CD4-positive, alpha-beta T cell treated with Interleukin-15 for 4 hours (primary cell): ENCODE measurements around the gene C17orf50.
A peak's percentile ranks its signal among the peaks of the same experiment; 100 is the strongest.

Source experiments
- DNase-seq: peaks from one replicate; pipeline ENCODE4 v3.0.0-alpha.2; 2020; ENCODE audit warnings: low spot score

The C17orf50 gene

DNA sequence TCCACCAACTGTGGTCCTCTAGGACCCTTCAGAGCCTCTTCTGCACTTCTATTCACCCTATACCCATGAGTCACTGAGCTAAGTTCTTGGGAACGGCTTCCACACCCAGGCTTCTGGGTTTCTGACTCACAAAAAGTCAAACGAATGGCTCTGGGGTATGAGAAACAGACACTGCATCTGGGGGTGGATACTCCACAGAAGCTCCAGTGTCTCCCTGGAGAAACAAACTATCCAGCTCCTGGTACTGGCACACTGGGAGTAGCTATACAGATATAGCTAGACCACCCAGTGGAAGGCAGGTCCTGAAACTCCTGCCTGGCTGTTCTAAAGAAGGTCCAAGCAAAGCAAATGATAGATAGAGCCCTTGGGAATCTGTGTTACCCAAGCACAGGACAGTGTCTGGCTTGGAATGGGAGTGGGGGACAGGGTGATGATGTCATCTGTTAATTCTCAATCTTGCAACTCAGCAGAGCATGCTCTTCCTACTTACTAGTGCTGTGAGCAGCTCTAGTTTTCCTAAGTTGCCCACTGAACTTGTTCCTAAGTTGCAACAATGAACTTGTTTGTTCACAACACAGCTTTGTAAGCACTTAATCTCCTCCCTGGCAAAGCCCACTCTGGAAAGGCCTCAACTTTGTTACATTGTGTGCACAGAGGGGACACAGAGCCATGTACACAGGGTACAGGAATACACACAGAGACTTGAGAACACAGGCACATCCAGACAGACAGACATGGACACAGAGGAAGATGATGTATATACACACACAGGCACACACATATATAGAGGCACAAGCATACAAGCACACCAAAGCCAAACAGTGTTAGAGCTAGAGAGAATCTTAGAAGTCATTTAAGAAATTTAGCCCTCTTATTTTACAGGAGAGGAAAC is 28.0 kb downstream of the C17orf50 start:
- DNase-seq: no peak

DNA sequence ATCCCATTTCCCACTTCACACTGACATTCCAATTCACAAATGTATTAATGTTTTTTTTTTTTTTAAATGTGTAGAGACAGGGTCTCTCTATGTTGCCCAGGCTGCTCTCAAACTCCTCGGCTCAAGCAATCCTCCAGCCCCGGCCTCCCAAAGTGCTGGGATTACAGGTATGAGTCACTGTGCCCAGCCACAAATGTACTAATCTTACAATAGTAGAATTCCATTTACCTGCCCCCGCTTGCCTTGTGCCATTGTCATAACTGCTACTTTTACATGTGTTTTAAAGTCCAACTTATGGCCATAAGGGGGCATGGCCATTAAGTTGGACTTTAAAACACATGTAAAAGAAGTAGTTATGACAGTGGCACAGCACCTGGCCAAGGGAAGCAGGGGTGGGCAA is 30.2 kb downstream of the C17orf50 start:
- DNase-seq: no peak

DNA sequence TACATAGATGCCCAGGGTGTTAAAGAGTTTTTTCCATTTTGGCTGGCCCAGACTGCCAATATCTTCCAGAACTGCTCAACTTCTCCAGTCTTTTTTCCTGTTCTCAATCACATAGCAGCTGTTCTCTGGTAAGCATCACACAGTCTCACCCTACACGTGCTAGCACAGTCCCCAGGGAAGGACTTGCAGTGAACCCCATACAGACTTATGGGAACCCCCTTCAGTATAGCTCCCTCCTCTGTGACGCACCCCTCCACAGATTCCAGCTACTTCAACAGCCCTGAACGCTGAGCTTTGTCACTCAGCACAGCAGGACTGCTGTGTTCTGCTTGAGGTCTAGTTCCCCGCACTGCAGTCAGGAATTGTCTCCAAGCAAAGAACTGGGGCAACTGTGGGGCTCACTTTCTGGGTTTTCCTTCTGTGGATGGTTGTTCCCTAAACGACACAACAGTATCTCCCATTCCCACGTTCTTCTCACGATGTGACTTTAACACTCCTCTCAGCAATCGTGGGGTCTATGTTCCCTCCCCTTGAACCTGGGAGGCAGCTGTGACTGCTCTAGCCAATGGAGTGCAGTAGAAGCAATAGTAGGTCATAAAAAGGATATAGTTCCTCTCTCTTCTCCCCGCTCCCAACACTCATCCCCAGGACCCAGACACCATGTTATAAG is 31.1 kb downstream of the C17orf50 start:
- DNase-seq: no peak

DNA sequence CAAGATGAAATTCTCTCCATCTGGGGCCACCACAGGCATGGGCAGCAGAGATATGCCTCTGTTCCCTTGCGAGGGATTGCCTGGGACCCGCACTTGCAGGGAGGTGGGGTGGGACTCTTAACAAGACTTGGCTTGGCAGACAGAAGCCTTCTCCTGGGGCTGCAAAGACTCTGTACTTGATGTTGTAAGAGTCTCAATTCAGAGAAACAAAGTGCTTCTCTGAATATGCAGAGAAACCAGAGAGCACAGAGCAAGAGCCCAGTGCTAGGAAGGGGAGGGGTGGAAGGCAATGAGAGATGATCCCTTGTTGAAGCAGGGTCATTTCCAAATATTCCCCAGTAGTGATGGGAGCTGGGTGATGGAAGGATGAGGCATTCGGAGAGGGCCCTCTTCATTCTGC is 32.6 kb downstream of the C17orf50 start:
- DNase-seq: no peak

DNA sequence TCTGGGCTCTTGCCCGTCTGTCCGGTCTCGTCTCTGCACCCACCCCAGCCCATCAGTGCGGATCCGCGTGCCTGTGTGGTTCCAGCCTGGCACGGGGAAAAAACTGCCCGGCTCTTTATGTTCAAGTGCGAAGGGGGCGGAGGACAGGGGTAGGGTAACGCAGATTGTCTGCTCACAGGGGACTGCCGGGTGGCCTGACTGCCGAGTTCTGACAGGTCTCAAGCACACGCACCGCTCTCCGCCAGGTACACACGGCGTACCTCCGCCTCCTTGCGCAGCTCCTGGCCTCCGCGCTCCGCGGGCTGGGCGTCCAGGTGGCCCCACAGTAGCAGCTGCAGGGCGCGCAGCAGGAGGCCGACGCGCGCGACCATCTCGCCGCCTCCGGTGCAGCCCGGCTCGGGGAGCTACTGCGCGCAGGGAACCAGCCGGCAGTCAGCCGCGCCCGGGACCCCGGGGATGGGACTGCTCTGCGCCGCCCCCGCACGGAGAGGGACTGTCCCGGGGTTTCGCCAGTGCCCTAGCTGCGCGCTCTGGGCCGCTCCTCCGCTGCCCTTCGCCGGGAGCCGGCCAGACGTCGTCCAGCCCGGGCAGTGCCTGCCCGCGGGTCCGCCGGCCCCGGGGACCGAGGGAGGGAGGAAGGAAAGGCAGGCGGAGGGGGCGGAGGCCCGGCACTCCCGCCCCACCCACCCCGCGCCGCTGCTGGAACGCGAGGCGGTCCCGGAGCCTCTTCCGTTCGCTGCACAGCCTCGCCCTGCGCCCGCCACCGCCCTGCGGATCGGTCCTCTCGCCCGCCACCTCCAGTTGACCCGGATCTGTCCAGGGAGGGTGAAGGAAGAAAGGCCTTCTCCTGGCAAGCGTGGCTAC is 34.6 kb downstream of the C17orf50 start, which contains the start of gene MMP28:
MMP28 (minus strand) TSS at position 635 of the 864 bp plus-strand sequence; CDS start at position 371, 264 bp downstream.
- peak; percentile 10 for DNase-seq

DNA sequence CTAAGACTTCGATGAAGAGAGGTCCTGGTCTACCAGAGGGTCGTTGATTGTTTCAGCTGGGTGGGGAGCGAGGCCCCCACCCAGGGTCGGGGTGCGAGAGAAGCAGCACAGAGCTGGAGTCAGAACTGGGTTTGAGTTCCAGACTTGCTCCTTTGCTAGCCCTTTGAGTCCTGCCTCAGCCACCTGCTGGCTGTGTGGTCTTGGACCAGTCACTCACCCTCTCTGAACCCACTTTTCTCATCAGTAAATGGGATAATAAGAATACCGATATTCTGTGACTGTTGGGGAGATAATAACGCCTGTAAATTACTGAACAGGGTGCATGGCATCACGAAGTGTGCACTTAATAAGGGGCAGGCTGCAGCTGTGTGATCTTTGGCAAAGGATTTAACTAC is 35.2 kb downstream of the C17orf50 start:
- DNase-seq: no peak

DNA sequence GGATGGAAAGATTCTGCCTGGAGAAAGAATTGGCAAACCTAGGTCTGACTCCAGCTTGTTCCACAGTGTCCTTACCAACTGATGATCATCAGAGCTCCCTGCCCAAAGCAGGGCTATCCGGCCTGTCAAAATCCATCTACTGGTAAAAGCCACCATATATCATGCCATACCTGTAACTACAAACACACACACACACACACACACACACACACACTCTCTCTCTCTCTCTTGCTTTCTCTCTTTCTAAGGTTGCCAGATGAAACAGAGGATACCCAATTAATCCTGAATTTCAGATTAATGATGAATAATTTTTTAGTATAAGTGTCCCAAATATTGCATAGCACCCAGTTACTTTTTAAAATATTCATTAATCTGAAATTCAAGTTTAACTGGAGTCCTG is 36.3 kb downstream of the C17orf50 start:
- DNase-seq: no peak

DNA sequence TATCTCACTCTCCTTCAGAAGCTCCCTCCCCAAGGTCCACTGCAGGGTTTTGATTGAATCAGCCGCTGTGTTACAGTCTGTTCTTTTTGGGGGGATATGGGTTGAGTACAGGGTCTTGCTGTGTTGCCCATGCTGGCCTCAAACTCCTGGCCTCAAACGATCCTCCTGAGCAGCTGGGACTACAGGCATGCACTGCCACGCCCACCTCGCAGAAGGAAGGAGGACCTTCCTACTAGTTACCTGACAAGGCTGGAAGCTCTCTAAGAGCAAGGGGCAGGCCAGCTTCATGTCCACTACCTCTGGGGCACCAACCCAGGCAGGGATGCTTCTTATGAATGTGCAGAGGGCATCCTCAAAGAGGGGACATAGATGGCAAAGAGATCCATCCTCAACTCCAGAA is 36.7 kb downstream of the C17orf50 start:
- no peak for DNase-seq

DNA sequence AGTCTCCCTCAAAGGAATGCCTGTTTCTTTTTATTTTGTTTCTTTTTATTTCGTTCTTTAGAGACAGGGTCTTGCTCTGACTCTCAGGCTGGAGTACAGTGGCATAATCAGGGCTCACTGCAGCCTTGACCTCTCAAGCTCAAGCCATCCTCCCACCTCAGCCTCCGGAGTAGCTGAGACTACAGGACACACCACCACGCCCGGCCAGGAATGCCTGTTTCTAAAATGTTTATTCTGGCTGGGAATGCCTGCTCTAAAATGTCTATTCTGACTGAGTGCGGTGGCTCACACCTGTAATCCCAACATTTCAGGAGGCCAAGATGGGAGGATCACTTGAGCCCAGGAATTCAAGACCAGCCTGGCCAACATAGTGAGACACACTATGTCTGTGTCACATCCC is 37.2 kb downstream of the C17orf50 start:
- DNase-seq: no peak

DNA sequence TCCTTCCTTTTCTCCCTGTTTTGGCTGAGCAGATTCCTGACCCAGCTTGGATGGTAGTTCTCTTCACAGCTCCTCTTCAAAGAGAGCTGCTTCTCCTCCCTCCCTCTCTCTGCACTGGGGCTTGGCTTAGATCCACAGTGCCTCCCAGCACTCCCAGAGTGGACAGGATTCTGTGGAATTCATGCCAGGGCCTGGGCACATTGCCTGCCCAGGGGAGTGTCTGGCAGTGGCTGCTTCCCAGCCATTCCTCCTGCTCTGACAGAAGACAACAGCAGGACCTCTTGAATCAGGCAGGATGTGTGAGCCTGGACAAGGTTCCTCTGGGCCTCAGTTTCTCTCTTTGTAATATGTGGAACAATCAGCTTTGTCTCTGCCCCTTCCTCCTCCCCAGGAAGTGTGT is 39.3 kb downstream of the C17orf50 start:
- DNase-seq: no peak

DNA sequence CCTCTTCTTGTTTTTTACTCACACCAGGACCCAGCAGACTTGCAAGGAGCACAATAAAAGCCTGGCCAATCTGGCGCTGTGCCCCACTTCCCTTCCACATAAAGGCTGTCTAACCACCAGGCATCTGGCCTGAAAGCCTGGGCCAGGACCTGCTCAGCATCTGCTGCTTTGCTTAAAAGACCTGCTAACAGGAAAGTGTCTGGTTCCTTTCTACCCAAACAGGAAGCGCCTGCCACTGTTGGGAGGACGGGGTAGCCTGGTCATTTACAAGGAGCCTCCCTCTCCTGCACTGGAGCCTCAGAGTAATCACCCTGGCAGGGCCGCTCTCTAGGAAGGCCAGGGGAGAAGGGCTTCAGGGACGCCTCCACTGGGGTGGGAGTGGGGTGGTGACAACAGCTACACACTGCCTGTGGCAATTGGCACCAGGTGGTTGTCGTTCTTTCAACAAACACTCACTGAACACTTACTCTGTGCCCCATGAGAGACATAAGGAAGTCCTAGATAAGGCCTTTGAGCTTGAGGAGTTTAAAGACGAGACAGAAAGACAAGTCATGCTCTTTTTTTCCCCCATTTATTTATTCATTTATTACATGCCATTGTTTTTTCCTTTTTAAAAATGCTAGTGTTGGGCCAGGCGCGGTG is 41.0 kb downstream of the C17orf50 start:
- no peak for DNase-seq

DNA sequence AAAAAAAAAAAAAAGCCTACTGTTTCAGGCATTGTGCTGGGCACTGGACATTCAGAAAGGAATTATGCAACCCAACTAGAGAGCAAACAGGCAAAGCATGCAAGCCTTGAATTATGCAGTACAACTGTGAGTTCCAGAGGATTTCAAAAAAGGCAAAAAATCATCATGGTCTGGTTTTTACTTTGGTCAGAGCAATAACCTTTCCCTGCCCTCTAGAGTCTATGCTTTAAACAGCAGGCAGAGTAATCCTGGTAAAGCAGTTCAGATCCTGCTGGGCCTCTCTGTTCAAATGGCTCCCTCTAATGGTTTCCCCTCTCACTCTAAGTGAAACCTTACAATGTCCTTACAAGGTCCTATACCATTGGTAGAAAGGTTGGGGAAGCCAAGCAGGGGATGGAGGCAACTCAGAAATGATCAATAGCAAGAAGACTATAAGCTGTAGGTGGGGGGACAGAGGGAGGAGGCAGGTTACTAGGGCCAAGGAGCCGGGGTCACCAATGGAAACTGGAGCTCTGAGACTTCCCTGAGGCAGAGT is 44.0 kb downstream of the C17orf50 start:
- DNase-seq: peak; percentile 76

DNA sequence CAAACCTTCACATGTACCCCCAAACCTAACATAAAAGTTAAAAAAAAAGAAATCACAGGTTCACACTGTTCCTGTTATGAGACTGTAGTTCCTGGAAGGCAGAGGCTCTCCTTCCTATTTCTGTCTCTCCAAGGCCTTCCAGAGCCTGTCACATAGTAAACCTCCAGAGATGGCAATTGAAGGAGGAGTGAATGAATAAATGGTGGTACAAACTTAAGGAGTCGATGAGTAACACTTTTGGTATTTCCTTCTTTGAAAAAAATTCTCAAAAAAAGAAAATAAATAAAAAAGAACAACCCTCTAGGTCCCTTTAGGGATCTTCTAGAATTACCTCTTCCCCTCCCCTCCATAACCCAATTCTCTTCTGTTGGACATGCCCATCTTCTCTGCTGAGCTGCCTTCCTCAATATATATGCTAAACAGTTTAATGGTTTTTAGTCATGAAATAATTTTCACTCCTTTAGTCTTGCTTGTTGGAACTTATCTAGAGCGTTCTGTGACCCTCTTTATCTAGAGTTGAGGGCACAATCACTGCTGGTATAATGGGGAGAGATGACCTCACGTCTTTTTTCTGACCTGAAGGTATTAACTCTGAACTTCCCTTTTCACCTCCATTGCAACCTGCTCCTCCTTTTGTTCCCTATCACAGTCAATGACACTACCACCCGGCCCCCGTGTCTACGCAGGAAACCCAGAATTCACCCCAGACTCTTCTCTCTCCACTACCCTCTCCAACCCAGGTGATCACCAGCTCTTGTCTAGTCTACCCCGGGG is 46.9 kb downstream of the C17orf50 start:
- DNase-seq: no peak

DNA sequence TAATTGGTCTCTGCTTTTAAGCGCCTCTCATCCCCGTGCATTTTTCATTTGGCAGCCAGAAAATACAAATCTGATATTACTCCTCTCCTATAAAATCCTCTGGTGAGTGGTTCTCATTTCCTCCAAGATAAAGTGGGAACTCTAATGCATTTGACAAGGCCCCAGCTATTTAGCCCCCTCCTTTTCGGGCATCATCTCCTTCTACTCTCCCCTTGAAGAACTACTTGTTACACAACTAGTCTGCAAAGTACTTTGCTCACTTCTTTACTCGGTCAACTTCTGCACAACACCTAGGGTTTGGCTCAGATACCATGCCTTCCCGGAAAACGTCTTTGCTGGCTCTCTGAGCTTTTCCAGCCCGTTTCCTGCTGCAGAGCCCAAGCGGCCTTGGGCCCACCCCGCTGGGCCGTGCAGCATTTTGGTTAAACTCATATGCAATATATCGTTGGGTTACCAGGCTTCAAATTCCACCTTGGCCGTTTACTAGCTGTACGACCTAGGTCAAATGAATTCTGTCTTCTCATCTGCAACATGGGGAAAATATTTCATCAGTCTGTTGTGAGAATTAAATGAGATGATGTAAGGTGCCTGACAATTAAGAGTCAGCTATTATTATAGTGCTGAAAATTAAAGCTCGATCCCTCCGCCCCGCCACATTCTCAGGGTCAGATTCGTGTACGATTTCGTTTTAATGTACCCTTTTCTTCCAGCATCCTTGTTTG is 47.7 kb downstream of the C17orf50 start:
- no peak for DNase-seq

DNA sequence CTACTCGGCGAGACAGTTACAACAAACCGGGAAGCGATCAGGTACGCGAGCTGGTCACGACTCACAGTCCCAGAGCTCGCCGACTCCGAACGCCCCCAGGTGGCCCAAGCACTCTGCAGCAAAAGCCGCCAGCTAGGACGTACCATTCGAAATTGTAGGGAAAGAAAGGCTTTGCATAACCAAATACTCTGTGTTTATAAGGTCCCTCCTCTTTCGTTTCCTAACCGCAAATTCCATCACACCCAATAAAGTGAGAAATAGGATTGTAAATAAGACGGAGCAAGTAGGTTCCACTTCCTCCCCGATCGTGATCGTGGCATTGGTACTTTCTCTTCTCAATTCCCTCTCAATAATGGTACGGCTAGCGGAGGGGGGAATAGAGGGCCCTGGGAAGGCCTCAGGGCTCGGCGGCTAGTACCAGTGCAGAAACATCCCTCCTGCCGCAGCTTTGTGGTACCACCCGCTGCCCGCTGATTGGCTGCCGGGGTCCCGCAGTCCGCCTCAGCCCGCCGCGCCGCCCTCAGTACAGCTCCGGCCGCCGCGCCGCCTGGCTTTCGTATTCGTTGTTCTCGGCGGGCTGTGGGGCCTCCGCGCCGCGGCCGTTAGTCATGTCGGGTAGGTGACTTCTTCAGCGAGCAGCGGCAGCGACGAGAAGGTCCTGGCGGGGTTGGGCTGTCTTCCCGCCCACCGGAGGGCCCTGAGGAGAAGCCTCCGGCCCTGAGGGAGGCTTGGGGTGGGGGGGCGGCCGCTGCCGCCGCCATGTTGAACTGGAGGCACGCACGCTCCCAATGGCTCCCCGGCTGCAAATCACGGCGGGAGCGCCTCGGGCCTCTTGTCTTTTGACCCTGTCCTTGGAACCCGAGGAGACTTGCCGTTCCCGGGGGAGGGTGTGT is 48.5 kb downstream of the C17orf50 start, which contains the start of gene TAF15:
TAF15 (plus strand) TSS at position 523 of the 893 bp plus-strand sequence; CDS start at position 609, 86 bp downstream.
- DNase-seq: peak; percentile 98

DNA sequence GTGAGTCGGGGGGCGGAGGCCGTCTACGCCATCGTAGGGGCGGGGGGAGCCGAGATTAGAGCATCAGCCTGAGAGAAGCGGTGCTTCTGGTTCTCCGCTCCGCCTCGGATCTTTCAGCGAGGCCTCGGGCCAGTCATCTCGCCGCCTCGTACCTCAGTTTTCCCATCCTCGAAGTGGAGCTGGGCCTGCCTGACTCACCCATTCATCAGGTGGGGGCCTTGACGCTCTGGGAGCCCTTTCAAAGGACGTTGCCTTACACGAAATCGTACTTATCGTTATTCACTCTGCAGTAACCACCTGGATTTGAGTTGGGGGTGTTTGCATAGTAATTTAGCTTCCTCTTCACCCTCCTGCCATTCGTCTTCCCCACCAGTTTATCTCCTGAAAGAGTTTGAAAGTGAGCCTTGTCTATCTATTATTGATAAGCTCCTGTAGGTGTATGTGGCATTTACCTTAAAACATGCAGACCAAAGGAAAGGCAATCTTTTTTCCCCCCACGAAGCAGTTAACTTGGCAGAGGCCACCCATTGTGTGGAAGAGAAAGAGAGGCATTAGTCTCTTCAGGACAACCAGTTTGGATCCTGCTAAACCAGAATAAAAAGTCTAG is 49.3 kb downstream of the C17orf50 start:
- DNase-seq: no peak

DNA sequence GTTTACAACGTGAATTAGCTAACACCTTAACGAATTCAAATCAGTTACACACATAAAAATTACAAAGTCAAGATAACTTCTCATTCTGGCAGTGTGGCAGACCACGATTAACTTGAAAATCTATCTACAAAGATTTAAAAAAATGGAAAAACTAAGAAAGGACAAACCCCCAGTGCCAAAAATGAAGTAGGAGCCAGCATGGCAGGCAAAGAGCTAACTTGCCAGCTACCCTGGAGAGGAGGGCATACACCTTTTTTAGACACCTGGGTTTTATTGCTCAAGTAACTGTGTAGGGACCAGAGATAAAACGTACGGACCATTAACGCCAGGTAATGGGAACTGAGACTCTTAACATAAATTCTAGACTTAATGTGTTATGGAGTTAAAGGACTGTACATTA is 51.1 kb downstream of the C17orf50 start:
- no peak for DNase-seq

DNA sequence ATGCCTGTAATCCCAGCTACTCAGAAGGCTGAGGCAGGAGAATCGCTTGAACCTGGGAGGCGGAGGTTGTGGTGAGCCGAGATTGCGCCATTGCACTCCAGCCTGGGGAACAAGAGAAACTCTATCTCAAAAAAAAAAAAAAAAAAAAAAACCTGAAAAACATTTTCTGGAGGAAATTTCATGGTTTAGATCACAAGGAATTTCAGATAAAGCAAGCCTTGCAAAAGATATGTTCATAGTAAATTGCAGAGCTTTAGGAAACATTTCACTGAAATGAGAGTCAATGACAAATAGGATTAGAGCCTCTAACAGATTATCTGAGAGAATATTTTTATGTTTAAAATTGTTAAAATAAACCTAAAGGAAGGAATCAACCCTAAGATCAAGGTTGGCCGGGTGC is 51.8 kb downstream of the C17orf50 start:
- DNase-seq: no peak
